ENCODE data around the gene PADI2. TPM values are rescaled to one million over a fixed set of nuclear protein-coding genes. Genes with fewer than 3 reads are reported as not detected.
A peak's percentile ranks its signal among the peaks of the same experiment; 100 is the strongest.

Gene PADI2
- total RNA-seq, 1 experiment from 2014 or later, result not detected

DNA sequence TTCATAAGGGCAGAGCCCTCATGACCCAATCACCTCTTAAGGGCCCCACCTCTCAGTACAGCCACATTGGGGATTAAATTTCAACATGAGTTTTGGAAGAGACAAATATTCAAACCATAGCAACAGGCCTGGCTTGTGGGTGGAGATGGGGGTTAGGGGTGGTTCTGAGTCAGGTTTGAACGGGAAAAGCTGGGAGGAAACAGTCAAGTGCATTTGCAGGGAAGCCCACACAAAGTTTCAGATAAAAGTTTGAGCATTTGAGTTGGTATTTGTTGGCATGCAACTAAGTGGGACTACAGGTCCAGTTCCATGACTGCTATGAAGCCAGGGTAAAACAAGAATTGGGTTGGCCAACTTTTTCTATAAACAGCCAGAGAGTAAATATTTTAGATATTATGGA lies 21.0 kb upstream of the PADI2 start:
- DNase-seq (ENCODE audit: low read depth), result no peak

DNA sequence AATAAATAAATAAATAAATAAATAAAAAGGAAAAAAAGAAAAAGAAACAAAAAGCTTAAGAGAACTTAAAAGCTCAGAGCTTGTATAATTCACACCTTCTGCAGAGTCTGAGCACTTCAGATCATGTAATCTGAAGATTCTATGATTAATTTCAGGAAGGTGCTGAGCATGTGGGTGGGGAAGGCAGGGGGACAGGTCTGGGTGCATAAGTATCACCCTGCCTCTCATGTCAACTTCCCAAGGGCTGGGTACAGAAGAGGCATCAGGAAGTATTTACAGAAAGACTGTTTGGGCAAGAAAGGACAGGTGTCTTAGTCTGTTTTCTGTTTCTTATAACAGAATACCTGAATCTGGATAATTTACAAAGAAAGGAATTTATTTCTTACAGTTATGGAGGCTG lies 20.4 kb upstream of the PADI2 start:
- DNase-seq (ENCODE audit: low read depth), result no peak

DNA sequence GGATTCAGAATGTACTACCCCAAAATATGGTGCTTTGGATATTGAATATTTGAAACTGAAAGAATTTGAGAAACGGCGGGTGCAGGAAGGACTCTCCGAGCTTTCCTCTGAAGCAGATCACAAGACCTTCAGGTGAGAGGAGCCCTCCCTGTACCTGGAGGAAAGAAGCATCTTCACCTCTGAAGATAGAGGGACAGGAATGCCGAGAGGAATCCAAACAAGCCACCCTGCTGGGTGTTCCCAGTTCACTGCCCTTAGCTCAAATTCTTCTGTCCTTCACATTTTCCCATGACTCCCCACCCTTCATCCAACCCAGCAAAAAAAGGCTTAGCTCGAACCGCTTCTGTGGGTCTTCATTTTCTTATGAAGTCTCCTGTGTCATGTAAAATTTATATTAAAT lies 18.2 kb upstream of the PADI2 start:
- no peak for DNase-seq (ENCODE audit: low read depth)

DNA sequence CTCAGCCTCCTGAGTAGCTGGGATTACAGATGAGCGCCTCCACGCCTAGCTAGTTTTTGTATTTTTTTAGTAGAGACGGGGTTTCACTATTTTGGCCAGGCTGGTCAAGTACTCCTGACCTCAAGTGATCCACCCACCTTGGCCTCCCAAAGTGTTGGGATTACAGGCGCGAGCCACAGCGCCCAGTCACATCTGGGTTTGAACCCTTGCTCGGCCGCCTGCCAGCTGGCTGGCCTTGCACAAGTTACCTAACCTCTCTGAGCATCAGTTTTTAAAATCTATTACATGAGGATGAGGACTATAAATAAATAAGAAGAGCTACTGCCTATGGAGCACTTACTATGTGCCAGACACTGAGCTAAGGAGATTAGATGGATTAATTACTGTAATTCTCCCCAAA lies 17.7 kb upstream of the PADI2 start:
- no peak for DNase-seq (ENCODE audit: low read depth)

DNA sequence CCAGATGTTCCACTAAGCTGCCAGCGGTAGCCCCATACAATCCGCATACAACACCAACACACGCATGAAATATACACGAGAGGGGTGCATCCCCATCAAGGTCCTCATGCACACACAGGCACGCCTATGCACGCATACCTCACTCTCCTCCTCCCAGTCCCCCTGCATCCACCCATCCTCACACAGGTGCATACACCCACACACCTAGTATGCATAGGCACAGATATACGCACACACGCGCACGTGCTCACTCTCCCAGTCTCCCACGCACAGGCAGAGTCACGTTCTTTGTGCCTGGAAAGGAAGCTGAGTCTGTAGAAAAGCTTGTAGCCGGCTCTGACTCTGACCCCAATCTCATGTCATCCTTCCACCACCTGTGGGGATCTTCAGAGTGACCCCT lies 16.9 kb upstream of the PADI2 start:
- no peak for DNase-seq (ENCODE audit: low read depth)

DNA sequence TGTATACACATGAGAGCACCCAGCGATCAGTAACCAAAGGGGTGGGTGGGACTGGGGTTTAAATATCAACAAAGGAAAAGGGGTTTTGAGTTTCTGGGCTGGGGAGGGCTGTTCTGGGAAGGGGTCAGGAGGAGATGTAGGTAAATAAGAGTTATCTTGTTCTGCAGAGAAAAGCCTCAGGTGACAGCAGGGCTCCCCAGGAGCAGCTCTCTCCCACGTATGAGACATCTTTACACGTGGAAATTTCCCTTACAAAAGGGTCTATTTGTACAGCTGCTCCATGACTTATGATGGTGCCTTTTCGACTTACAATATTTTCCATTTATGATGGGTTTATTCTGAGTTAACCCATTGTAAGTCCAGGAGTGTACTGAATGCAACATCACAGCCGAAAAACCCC lies 16.3 kb upstream of the PADI2 start:
- DNase-seq (ENCODE audit: low read depth), result no peak

DNA sequence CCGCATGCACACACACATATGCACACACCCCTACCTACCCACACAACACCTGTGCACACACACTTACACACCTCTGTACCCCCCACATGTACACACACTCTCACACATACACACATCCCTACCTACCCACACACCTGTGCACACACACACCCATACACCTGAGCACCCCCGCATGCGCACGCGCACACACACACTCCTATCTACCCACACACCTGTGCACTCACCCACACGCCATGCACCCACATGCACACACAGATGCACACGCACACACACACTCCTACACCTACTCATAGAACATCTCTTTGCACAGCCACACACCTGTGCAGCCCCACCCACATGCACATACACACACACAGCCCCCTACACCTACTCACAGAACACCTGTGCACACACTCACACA lies 15.5 kb upstream of the PADI2 start:
- no peak for DNase-seq (ENCODE audit: low read depth)

DNA sequence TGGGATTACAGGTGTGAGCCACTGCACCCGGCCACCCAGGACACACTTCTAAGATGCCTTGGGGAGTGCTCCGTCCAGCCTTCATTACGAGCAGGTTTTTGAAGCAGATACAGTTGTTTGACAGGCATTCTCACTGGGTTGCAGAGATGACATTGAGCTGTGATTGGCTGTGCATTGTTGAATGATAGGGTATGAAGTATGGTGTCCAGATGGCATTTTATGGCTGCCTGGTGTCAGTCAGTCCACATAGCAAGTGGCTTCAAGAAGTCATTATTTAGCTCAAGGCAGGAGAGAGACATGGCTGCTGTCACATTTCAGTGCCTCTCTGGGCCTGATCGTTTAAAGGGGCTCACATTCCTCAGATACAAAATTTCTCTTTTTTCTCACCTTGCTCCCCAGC lies 14.8 kb upstream of the PADI2 start:
- no peak for DNase-seq (ENCODE audit: low read depth)

DNA sequence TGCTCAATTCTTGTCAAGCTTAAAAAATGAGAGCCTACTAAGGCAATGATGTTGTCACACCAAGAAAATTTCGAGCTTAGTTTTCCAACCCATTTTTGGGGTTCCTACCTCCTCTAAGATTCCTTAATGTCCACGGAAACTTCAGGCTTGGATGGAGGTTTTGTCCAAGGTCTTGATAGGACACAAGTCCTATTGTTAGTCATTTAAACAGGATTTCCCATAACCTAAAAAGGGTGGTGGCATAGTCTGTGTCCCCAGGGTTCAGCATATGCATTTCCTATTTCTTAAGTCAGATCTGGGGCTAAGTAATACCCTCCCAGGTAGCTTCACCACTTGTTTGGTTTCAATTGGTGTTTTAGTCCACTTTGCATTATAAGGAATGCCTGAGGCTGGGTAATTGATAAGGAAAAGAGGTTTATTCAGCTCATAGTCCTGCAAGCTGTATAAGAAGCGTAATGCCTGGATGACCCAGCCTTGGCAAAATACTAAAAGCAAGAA lies 10.9 kb upstream of the PADI2 start:
- DNase-seq (ENCODE audit: low read depth), result no peak

DNA sequence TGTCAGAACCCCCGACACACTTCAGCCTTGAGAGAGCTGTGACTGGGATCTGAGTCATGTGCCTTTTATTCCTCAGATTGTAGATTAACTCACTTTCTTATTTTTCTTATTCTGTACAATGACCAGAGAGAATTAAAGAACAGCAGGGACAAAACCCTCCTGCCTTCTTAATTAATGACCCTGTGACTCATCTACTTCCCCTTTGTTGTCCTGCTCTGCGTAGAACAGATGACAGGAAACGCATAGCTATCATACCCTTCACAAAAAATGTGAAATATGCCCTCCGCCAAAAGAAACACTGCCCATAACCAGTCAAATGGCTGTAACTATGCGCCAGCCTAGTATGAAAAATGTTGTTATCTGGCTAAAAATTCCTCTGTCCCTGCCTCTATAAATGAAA lies 9.1 kb upstream of the PADI2 start:
- peak; percentile 98 for DNase-seq (ENCODE audit: low read depth)

DNA sequence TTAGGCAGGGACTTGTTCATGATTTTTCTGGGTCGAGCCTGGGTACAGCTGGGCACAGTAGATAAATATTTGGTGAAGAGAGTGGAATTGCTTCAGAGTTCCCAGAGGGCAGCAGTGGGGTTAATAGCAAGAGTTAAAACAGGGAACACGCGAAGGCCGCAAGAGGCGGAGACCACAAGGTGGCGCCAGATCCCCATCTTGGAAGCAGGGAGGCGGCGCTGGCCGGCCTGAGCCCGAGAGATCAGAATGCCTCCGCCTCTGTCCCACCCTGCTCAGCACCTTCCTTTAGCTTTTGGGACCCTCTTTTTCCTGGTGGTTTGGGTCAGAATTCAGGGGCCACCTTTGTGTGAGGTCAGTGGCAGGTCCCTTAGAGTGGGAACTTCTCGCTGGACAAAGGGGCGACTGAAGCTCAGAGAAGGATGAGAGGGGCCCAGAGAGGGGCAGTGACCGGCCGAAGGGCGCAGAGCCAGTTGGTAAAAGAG lies 6.5 kb upstream of the PADI2 start:
- peak; percentile 87 for DNase-seq (ENCODE audit: low read depth)

DNA sequence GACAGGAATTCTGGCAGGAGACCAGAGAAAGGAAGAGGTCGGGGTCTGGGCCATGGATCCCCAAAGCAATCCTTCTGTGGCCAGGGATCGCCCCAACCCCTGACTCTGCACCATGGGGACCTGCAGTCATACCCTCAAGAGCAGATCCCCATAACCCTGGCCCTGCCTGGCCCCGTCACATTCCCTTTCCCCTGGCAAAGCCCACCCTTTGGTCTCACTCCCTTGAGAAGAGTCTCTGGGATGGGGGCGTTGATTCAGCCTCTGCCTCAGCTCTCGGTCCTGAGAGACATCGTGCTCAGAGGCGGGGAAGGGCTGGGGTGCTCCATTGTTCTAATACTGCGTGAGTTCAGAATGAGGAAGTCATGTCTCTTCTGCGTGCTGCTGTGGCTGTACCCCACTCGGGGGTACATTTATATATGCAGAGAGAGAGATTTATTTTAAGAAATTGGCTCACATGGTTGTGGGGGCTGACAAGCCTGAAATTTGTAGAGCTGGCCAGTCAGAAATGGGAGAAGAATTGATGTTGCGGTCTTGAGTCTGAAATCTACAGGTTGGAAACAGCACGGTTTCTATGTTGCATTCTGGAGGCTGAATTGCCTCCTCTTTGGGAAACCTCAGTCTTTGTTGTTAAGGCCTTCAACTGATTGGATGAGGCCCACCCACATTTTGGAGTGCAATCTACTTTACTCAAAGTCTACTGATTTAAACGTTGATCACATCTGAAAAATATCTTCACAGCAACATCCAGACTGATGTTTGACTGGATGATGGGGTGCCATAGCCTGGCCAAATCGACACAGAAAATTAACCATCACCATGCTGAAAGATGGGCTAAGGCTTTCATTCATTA lies 4.2 kb upstream of the PADI2 start:
- DNase-seq (ENCODE audit: low read depth), result no peak

DNA sequence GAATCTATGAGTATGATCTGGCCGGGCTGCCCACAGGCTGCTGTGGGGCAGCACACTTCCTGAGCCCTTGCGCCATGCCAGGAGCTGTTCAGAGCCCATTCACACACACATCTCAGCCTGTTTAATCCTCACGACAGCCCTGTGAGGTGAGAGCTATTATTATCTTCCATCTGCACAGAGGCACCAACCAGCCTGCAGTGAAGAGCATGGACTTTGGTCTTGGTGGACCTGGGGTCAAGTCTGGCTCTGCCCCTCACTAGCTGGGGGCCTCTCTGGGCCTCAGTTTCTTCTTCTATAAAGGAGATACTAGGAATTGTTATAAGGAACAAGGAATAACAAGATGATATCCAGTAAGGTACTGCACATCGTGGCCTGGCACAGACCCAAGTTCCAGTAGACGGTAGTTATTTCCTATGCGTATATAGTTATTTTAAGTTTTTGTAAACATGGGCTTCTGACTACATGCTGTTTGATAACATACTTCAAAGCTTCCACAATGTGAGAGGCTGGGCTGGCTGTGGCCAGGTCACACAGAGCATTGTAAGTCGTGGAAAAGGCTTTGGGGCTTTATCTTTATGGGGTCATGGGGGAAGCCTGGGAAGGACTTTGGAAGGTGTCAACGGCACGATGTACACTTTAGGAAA lies 3.4 kb upstream of the PADI2 start:
- no peak for DNase-seq (ENCODE audit: low read depth)

DNA sequence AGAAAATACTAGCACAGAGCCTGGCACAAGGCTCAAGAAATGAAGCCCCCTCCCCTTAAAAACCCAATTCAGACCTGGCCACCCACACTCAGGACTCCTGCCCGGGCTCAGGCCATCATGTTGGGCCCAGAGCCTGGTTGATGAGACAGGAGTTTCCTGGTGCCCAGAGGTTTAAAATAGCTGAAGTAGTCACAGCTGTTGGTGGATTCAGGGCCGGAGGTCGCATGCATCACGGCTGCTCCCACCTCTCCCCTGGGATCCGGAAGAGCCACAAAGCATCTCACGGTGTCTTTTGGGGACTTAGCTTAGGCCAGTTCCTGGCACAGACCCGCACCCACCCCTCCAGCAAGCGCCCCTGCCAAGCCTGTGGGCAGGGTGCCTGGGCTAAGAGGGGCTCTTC lies 2.6 kb upstream of the PADI2 start:
- no peak for DNase-seq (ENCODE audit: low read depth)

DNA sequence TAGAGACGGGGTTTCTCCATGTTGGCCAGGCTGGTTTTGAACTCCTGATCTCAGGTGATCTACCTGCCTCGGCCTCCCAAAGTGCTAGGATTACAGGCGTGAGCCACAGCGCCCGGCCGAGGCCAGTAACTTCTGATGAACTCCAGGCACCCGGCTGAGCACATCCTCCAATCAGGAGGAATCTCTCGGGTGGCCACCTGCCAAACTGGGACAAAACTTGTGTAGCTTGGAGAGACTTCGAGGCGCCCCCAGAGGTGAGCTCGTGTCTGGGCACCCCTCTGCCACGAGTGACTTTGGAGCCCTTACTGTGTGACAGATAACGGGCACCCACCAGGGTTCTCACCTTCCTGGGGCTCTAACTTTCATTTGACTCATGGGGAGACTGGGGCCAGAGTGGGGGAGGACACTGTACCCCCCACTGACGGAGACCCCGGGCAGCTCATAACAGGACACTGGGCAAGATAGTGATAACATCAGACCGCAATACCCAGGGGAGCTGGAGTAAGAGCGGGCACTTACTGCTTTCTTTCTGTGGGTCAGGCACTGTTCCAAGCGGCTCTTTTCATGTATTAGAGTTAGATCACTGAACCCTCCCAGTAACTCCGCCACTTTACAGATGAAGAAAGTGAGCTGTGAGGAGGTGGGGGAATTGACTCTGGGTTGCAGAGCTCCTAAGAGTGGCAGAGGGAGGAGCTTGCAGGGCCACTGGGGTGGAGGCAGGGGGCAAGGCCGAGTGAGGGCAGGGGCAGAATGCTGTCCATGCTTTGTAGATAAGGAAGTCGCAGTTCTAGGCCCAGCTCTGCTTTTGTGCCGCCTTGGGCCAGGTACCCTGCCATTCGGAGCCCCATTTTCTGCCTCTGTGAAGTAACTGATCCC lies 1.9 kb upstream of the PADI2 start:
- peak; percentile 30 for DNase-seq (ENCODE audit: low read depth)

DNA sequence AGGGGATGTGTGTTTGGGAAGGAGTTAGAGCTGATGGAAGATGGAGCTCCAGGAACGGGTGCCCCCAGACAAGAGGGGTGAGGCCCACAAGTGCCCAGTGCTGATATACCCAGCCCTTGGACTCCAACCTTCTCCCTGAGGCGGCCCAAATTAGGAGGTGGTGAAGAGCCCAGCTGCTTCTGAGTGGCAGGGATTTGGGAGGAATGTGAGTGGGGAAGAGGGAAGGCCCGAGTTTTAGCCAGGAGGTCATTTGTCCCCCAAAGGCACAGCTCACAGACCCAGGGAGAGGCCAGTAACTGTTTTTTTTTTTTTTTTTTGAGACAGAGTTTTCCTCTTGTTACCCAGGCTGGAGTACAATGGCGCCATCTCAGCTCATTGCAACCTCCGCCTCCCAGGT lies 1.2 kb upstream of the PADI2 start:
- DNase-seq (ENCODE audit: low read depth), result no peak

DNA sequence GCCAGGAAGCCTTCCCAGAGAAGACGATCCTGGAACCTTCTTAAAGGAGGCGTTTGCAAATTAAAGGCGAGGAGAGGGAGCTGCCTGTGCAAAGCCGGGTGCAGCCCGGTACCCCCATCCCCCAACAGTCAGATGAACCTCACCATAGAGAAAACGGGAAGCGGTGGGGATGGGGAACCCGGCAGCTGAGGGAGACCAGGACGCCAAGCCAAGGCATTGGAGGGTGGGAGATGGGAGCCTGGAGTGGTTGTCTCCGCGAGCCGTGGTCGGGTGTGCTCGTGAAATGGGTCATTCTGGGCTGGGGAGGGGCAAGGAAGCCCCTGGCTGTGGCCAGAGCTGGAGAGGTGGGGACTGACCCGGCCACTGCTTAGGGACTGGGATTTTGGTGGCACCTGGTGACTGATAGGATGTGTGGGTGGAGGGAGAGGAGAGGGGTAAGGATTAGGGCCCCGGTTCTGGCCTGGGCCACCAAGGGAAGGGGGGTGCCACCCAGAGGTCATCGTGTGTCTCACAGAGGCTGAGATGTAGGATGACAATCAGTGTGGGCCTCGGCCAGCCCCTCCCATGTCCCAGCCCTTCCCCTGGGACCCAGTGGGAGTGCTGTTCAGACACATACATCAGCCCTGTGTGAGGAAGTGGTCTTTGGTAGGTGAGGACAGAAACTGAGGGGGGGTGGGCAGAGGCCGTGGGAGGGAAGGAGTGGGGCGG lies 676 bp upstream of the PADI2 start:
- DNase-seq (ENCODE audit: low read depth), result no peak

DNA sequence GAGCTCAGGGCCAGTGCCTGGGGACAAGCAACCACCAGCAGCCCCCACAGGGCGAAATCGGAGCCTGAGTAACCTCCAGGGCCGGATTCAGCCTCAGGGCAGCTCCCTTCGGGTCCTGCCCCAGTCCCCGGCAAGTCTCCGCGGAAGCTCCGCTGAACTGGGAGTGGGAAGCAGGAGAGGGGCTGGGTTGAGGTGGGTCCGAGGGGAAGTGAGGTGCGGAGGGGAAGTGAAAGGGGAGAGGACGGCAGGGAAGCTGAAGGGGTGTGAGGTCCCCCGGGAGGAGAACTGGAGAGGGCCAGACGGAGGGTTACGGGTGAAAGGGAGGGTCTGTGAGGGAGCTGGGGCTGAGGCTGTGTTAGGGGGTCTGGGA lies 560 bp downstream of the PADI2 start:
- DNase-seq (ENCODE audit: low read depth), result no peak

DNA sequence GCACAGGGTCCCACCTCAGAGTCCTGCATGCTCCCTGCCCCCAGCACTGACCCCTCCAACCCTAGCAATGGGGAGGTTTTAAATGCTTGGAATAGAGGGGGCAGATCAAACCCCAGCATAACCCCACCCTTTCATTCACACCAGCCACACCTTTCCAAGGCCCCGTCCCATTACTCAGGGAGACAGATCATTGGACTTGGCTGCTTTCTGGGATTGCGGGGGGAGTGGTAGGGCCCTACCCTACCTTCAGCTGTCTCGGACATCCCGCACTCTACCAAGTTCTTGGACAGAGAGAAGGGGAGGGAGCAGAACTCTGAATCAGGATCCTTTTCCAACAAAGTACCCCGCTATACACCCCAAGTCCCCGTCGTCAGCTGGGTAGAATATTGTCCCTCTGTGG lies 983 bp downstream of the PADI2 start:
- DNase-seq (ENCODE audit: low read depth), result no peak

DNA sequence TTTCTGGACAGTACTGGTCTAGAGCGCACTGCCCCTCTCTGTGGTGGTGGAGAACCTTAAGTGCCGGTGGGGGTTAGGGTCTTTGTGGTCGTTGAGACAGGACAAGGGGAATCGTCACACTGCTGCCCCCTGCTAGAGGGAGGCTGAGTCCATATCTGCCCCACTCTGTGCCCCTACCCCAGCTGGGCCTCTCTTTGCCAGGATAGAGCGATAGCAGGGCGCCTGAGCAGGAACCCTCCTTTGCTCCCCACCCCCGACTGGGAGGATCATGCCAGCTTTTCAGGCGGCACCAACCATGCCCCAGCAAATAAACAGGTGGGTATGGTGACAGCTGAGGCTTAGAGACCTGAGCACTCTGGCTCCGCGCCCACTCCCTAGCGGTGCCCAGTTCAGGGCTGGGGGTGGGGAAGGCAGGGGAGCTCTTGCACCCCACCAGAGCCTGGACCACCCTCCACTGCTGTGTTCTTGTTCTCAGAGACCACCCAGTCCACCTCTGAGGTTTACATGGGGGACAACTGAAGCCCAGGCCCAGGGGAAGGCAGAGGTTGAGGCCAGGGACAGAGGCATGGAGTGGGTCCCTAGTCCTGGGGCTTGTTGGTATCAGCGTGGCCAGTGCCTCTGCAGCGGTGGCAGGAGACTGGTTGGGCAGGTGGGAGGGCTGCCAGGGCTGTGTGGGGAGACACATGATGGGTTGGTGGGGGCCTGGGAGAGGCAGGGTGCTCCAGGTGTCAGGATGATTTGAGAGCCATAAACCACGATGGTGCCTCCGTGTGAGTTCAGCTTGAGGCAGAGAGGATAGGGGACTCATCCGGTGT lies 1.6 kb downstream of the PADI2 start:
- no peak for DNase-seq (ENCODE audit: low read depth)
